GM18502 (cell line): ENCODE measurements around the gene MRPL41.
"Not testable (repeated sequence)": the region's sequence is repeated elsewhere in the genome, so short reads cannot be mapped to it uniquely, and the experiment has no call there.

Experiments
- ATAC-seq: cut with Tn5 transposase; IDR thresholded peaks from one replicate; pipeline ENCODE4 v1.9.1; 2021; ENCODE audit warnings: mild to moderate bottlenecking; ENCODE audit not compliant: unreplicated experiment, poor library complexity

MRPL41 gene

GRCh38 chr9:137551264-137552021 lies at the start of gene MRPL41:
MRPL41 (plus strand) TSS chr9:137551879; CDS start chr9:137552082, 203 bp downstream.
- ATAC-seq = peak; percentile 82

- ATAC-seq = no peak
Measured at GRCh38 chr9:137502008-137502911, 49.4 kb upstream of the MRPL41 start.

- ATAC-seq = no peak
Measured at GRCh38 chr9:137504432-137504777, 47.3 kb upstream of the MRPL41 start.

- ATAC-seq = no peak
Measured at GRCh38 chr9:137505421-137506140, 46.1 kb upstream of the MRPL41 start.

- no peak for ATAC-seq
Measured at GRCh38 chr9:137506274-137506673, 45.4 kb upstream of the MRPL41 start.

GRCh38 chr9:137506702-137507171 lies 44.9 kb upstream of the MRPL41 start:
- no peak for ATAC-seq

- no peak for ATAC-seq
Measured at GRCh38 chr9:137509198-137509597, 42.5 kb upstream of the MRPL41 start.

DNA sequence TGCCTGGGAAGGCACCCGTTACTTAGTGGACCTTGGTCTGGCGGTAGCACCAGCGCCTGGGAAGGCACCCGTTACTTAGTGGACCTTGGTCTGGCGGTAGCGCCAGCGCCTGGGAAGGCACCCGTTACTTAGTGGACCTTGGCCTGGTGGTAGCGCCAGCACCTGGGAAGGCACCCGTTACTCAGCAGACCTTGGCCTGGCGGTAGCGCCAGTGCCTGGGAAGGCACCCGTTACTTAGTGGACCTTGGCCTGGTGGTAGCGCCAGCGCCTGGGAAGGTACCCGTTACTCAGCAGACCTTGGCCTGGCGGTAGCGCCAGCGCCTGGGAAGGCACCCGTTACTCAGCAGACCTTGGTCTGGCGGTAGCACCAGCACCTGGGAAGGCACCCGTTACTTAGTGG lies 40.6 kb upstream of the MRPL41 start:
- not testable (repeated sequence) for ATAC-seq

- ATAC-seq = no peak
Measured at GRCh38 chr9:137511758-137512463, 39.8 kb upstream of the MRPL41 start.

DNA sequence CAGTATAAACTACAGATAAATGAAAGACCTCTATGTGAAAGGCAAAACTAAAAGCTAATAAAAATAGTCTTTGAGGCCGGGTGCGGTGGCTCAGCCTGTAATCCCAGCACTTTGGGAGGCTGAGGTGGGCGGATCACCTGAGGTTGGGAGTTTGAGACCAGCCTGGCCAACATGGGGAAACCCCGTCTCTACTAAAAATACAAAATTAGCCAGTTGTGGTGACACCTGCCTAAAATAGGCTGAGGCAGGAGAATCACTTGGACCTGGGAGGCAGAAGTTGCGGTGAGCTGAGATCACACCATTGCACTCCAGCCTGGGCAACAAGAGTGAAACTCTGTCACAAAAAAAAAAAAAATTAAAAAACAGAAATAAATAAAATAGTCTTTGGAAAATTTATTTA lies 38.5 kb upstream of the MRPL41 start:
- ATAC-seq = not testable (repeated sequence)

DNA sequence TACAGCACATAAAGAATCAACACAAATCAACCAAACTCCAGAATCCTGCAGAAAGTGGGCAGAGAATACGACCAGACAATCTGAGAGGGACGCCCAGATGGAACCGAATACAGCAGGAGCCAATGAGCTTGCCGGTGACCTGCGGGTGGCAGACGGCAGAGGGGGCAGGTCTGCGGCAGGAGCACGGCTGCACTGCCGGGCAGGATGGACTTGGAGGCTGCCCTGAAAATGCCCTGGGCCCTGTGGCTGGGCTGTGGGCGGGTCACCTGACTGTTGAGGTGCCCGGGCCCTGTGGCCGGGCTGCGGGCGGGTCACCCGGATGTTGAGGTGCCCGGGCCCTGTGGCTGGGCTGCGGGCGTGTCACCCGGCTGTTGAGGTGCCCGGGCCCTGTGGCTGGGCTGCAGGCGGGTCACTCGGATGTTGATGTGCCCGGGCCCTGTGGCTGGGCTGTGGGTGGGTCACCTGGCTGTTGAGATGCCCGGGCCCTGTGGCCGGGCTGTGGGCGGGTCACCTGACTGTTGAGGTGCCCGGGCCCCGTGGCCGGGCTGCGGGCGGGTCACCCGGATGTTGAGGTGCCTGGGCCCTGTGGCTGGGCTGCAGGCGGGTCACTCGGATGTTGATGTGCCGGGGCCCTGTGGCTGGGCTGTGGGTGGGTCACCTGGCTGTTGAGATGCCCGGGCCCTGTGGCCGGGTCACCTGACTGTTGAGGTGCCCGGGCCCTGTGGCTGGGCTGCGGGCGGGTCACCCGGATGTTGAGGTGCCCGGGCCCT lies 37.7 kb upstream of the MRPL41 start:
- ATAC-seq = not testable (repeated sequence)

- ATAC-seq = no peak
Measured at GRCh38 chr9:137514691-137515337, 36.9 kb upstream of the MRPL41 start.

DNA sequence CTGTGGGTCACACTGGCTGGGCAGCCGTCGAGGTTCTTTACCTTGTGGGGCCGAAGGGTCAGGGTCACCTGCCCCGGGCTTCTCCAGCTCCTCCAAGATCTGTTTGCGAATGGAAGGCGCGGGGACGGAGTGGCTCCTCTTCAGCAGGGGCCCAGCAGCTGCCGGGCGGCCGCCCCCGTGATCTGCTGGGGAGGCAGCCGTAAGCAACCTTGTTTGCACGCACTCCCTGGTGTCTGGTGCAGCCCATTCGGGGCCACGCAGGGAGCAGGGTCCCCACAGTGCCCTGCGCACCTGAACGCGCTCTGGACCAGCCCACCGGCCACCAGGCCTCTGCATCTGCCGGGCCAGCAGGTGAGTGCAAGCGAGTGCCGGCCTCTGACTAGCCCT lies 36.3 kb upstream of the MRPL41 start:
- no peak for ATAC-seq

DNA sequence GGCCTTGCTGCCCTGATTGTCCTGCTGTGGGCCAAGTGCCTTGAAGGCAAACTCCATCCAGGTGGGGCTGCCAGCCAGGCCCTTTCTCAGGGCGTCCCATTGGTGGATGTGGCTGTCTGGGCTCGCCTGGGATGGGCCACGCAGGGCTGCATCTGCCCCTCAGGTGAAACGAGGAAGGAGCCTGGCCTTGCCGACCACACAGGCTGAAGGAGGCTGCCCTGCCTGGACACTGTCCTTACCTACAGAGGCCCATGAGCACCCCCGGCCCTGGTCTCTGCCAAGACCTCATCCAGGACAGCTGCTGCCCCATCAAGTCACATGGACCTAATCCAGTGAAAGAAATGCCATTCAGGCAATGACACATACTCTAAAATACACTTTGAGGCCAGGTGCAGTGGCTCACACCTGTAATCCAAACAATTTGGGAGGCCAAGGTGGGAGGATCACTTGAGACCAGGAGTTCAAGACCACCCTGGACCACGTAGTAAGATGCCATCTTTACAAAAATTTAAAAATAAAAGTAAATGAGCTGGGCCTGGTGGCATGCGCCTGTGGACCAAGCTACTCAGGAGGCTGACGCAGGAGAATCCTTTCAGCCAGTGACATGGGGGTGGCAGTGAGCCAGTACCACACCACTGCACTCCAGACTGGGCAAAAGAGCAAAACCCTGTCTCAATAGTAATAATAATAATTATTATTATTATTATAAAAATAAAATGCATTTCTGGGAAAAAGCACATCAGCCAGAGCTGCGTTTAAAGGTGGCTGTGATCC lies 35.3 kb upstream of the MRPL41 start:
- ATAC-seq = no peak

- not testable (repeated sequence) for ATAC-seq
Measured at GRCh38 chr9:137518661-137519459, 32.8 kb upstream of the MRPL41 start.

- no peak for ATAC-seq
Measured at GRCh38 chr9:137519553-137519952, 32.1 kb upstream of the MRPL41 start.
